SK-N-SH (cell line): ENCODE results near the gene EFNB2. TPM values are rescaled to one million over a fixed set of nuclear protein-coding genes. Genes with fewer than 3 reads are reported as not detected.

Source experiments
- CTCF ChIA-PET: fragments of 300-600, 350-600 bp; formaldehyde crosslinking; extraction: SDS; loops from one replicate; lab custom pipeline; 2021; lab: Yijun Ruan, JAX
- POLR2A ChIA-PET: fragments of 350-600 bp; sonication (Branson Sonifier 250); formaldehyde crosslinking; extraction: SDS; loops from one replicate; lab custom pipeline; 2020; ENCODE audit warnings: antibody characterized with exemption, inconsistent platforms; lab: Yijun Ruan, JAX
- DNase-seq: peaks from one replicate; pipeline ENCODE4 v3.0.0; 2012
- H2AFZ ChIP-seq: fragments of 200-600 bp; sonication (generic); 2 replicates; pipeline ENCODE4 v1.8.1; 2016; ENCODE audit warnings: antibody characterized with exemption, mild to moderate bottlenecking, low read depth
- H3F3A ChIP-seq: fragments of 200-600 bp; sonication (generic); replicated peaks from 2 replicates; pipeline ENCODE3; 2016; ENCODE audit warnings: antibody characterized with exemption, mild to moderate bottlenecking; ENCODE audit not compliant: insufficient read depth
- H3K27ac ChIP-seq, 2 experiments: fragments of 200-500 bp in 1 of 2; fragments of 200-600 bp in 1 of 2; sonication (Bioruptor generic) in 1 of 2; sonication (generic), shearing (Covaris generic) in 1 of 2; 2 replicates each; pipeline versions ENCODE4 v1.5.1 to v1.6.1; 2014 to 2016; ENCODE audit warnings: low read depth in 2 of 2, inconsistent platforms in 1 of 2, low read length in 1 of 2, mild to moderate bottlenecking in 1 of 2, mixed read lengths in 1 of 2
- H3K27me3 ChIP-seq: fragments of 200-600 bp; sonication (generic), shearing (Covaris generic); 2 replicates; pipeline ENCODE4 v1.6.1; 2016; ENCODE audit warnings: mixed run types; ENCODE audit not compliant: insufficient read depth
- H3K36me3 ChIP-seq, 2 experiments: fragments of 200-500 bp in 1 of 2; fragments of 200-600 bp in 1 of 2; sonication (Bioruptor generic) in 1 of 2; sonication (generic) in 1 of 2; replicated peaks in 1 of 2; 2 replicates each; pipeline versions ENCODE3 to v1.5.1; 2014 to 2016; ENCODE audit warnings: low read length in 1 of 2, mild to moderate bottlenecking in 1 of 2; ENCODE audit not compliant: insufficient read depth in 2 of 2, control insufficient read depth in 1 of 2
- H3K4me1 ChIP-seq, 2 experiments: fragments of 200-500 bp in 1 of 2; fragments of 200-600 bp in 1 of 2; sonication (Bioruptor generic) in 1 of 2; sonication (generic), shearing (Covaris generic) in 1 of 2; 2 replicates each; pipeline versions ENCODE4 v1.5.1 to v1.6.1; 2014 to 2016; ENCODE audit warnings: low read depth in 1 of 2, low read length in 1 of 2, mixed run types in 1 of 2; ENCODE audit not compliant: insufficient read depth in 2 of 2, control insufficient read depth in 1 of 2
- H3K4me2 ChIP-seq: fragments of 200-600 bp; sonication (generic), shearing (Covaris generic); 2 replicates; pipeline ENCODE4 v1.6.1; 2017; ENCODE audit warnings: mixed run types
- H3K4me3 ChIP-seq, 2 experiments: fragments of 200-500 bp in 1 of 2; fragments of 200-600 bp in 1 of 2; sonication (Bioruptor generic) in 1 of 2; sonication (generic), shearing (Covaris generic) in 1 of 2; 2 replicates each; pipeline versions ENCODE4 v1.5.1 to v1.8.1; 2014 to 2016; ENCODE audit warnings: low read depth in 2 of 2, inconsistent platforms in 1 of 2, low read length in 1 of 2, mild to moderate bottlenecking in 1 of 2, mixed read lengths in 1 of 2, moderate library complexity in 1 of 2
- H3K79me2 ChIP-seq: fragments of 200-600 bp; sonication (generic); 2 replicates; pipeline ENCODE4 v1.8.1; 2017; ENCODE audit warnings: mild to moderate bottlenecking; ENCODE audit not compliant: insufficient read depth
- H3K9ac ChIP-seq: fragments of 200-600 bp; sonication (generic); 2 replicates; pipeline ENCODE4 v1.6.1; 2017; ENCODE audit warnings: mixed run types
- H3K9me2 ChIP-seq: fragments of 200-600 bp; sonication (generic); 2 replicates; pipeline ENCODE4 v1.6.1; 2017; ENCODE audit warnings: mixed run types
- H3K9me3 ChIP-seq: fragments of 200-600 bp; sonication (generic); 2 replicates; pipeline ENCODE4 v1.6.1; 2017; ENCODE audit warnings: mixed run types, mild to moderate bottlenecking, moderate library complexity
- H4K20me1 ChIP-seq: fragments of 200-600 bp; sonication (generic); 2 replicates; pipeline ENCODE4 v1.6.1; 2017; ENCODE audit warnings: mild to moderate bottlenecking, mixed run types; ENCODE audit not compliant: insufficient read depth
- CTCF ChIP-seq: fragments of 200-600 bp; sonication (generic); IDR thresholded peaks from 2 replicates; pipeline ENCODE4 v1.6.1; 2017; ENCODE audit warnings: antibody characterized with exemption, mild to moderate bottlenecking, moderate library complexity
- ELF1 ChIP-seq: IDR thresholded peaks from 2 replicates; pipeline ENCODE4 v1.4.0; 2012
- EP300 ChIP-seq, 2 experiments: IDR thresholded peaks; 2 replicates each; pipeline versions ENCODE4 v1.4.0 to v1.6.1; 2012; ENCODE audit warnings: borderline replicate concordance in 1 of 2, low read depth in 1 of 2, low read length in 1 of 2
- FOSL2 ChIP-seq: IDR thresholded peaks from 2 replicates; pipeline ENCODE4 v1.4.0; 2012; ENCODE audit warnings: low read depth, mild to moderate bottlenecking, moderate library complexity, borderline replicate concordance
- FOXJ3 ChIP-seq: sonication (generic); formaldehyde crosslinking; IDR thresholded peaks from 2 replicates; pipeline ENCODE4 v1.5.1; 2020; ENCODE audit warnings: mild to moderate bottlenecking, missing genetic modification reagents
- GABPA ChIP-seq: IDR thresholded peaks from 2 replicates; pipeline ENCODE4 v1.4.0; 2012; ENCODE audit warnings: low read depth, mild to moderate bottlenecking
- MAX ChIP-seq: IDR thresholded peaks from 2 replicates; pipeline ENCODE4 v1.4.0; 2012; ENCODE audit warnings: low read depth
- MEF2A ChIP-seq: IDR thresholded peaks from 2 replicates; pipeline ENCODE4 v1.4.0; 2012; ENCODE audit warnings: low read depth, borderline replicate concordance
- MXI1 ChIP-seq: IDR thresholded peaks from 2 replicates; pipeline ENCODE4 v1.6.1; 2012; ENCODE audit warnings: mild to moderate bottlenecking, low read depth, low read length, improper control_type of control experiment
- NFIC ChIP-seq: IDR thresholded peaks from 2 replicates; pipeline ENCODE4 v1.4.0; 2012; ENCODE audit warnings: borderline replicate concordance
- NRF1 ChIP-seq: IDR thresholded peaks from 2 replicates; pipeline ENCODE4 v1.6.1; 2012; ENCODE audit warnings: low read depth, mild to moderate bottlenecking, low read length
- SIN3A ChIP-seq: IDR thresholded peaks from 2 replicates; pipeline ENCODE4 v1.6.1; 2012; ENCODE audit warnings: low read depth, mild to moderate bottlenecking, low read length, moderate library complexity, borderline replicate concordance
- TAF1 ChIP-seq: IDR thresholded peaks from 2 replicates; pipeline ENCODE4 v1.6.1; 2012; ENCODE audit warnings: low read depth, mild to moderate bottlenecking, low read length, moderate library complexity, borderline replicate concordance
- WGBS: methylation state at CpG from one replicate; pipeline ENCODE4 v1.1.6; 2017; ENCODE audit warnings: low lambda C conversion rate; 5-methylcytosine and 5-hydroxymethylcytosine counted together
- polyA plus RNA-seq, 3 experiments: library from polyadenylated mRNA; depleted of rRNA; stranded (reverse); fragments of >200 nt; gene quantifications; 2 replicates each; pipeline ENCODE4 v1.2.3, GENCODE V29; 2012
- TF ChIP-seq, protein P1 (sequence below): IDR thresholded peaks from 2 replicates; pipeline ENCODE4 v1.4.0; 2012; ENCODE audit warnings: low read depth, borderline replicate concordance

The EFNB2 gene
- polyA plus RNA-seq, 1 of the 3 experiments (the other 2 are of a cell fraction): 3.0 TPM

DNA sequence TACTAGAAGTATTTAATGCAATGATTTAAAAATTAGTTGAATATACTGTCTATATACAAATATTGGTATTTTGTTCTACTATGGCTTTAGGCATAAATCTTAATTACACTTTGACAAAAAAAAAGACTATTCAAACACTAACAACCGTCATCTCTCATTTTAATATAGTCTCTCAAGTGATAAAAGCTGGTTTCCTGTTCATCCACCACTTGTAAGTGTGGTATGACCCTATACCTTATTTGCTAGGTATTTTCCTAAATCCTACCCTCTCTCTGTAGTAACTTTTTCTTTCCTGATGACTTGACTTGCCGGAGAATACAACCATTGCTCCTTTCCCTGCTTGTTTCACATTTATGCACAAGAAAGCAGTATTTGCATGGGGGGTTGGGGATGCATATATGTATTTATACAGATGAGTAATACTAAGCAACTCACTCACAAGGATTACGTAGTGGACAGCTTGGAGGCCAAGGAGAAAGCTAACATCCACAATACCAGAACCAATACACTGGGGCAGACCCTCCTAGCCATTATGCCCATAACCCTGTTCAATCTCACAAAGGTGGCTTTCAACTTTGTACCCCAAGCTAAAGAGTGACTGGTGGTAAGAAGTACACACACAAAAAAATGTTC, 12.7 kb upstream of the EFNB2 start:
- peaks cover 97% of the 10 kb centered on the region for H3K79me2 ChIP-seq
- DNase-seq: no peak
- H3K27ac ChIP-seq: no peak overlapping the region
- no peaks in the 10 kb centered on the region for H3K9me2 ChIP-seq
- H3K9ac ChIP-seq: no peak overlapping the region
- 93% methylated on average over 3 of the region's 3 CpGs for WGBS
- ChIA-PET POLR2A (no interaction called here), CTCF (no interaction called here)
- TF ChIP-seq MEF2A (no peak), NFIC (no peak), GABPA (no peak), CTCF (no peak), MAX (no peak), NRF1 (no peak), ELF1 (no peak), MXI1 (no peak), FOSL2 (no peak), FOXJ3 (CRISPR knock-in tag) (no peak), SIN3A (no peak)
- TF ChIP-seq, protein P1, sequence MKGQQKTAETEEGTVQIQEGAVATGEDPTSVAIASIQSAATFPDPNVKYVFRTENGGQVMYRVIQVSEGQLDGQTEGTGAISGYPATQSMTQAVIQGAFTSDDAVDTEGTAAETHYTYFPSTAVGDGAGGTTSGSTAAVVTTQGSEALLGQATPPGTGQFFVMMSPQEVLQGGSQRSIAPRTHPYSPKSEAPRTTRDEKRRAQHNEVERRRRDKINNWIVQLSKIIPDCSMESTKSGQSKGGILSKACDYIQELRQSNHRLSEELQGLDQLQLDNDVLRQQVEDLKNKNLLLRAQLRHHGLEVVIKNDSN: no peak
- H3K27me3 ChIP-seq: no peaks in the 10 kb centered on the region
- H3K4me3 ChIP-seq: no peak overlapping the region
- H3F3A ChIP-seq: no peaks in the 10 kb centered on the region
- H2AFZ ChIP-seq: no peak overlapping the region
- no peaks in the 10 kb centered on the region for H3K9me3 ChIP-seq
- peaks cover 33 to 78% of the 10 kb centered on the region in 2 experiments for H3K36me3 ChIP-seq
- H3K4me2 ChIP-seq: no peak overlapping the region
- no peaks in the 10 kb centered on the region for H3K4me1 ChIP-seq
- H4K20me1 ChIP-seq: peaks cover 64% of the 10 kb centered on the region

DNA sequence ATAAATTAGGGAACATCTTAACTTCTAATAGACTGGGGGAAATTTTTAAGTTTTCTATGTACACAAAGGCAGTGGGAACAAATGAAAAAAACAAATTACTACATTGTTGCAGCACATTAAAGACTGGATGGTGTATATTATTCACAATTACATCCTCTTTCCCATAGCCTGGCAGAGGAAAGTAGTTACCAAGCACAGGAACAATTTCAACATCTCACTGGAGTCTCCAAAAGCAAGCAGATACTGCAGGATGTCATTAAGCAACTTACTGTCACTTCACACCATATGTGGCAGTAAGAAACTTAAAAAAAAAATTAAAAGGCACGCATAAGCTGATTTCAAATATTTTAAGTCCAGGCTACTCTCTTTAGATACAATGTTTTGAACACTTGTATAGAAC, 6.4 kb upstream of the EFNB2 start:
- H3F3A ChIP-seq: peaks cover 21% of the 10 kb centered on the region
- DNase-seq: no peak
- H3K4me1 ChIP-seq: no peaks in the 10 kb centered on the region
- H2AFZ ChIP-seq: no peak overlapping the region
- H3K36me3 ChIP-seq: peaks cover 40 to 54% of the 10 kb centered on the region in 2 experiments
- 97% methylated on average over 1 of the region's 1 CpG for WGBS
- no peak overlapping the region for H3K9ac ChIP-seq
- H3K4me3 ChIP-seq: no peak overlapping the region
- no peaks in the 10 kb centered on the region for H3K27me3 ChIP-seq
- H3K9me3 ChIP-seq: no peaks in the 10 kb centered on the region
- H4K20me1 ChIP-seq: peaks cover 50% of the 10 kb centered on the region
- CTCF ChIA-PET: interaction anchor here (1.1 kb wide), 1 partner anchor 582 kb away, joined by 3 read pairs; no protein-coding TSS in a partner anchor
- no peak overlapping the region for H3K27ac ChIP-seq
- H3K79me2 ChIP-seq: peaks cover 39% of the 10 kb centered on the region; the same call in 1 of the 2 replicates
- TF ChIP-seq EP300 (IDR thresholded peaks at IDR 0.05; ENCODE audit: borderline replicate concordance in 1 of 2, low read depth in 1 of 2, low read length in 1 of 2) (no peak), TAF1 (no peak)
- POLR2A ChIA-PET: no interaction called here
- H3K4me2 ChIP-seq: no peak overlapping the region
- H3K9me2 ChIP-seq: no peaks in the 10 kb centered on the region
